Smooth muscle cell (in vitro differentiated cells): ENCODE results near the gene LETM1. TPM values are rescaled to one million over a fixed set of nuclear protein-coding genes. Genes with fewer than 3 reads are reported as not detected.

Experiments used
- DNase-seq: peaks from one replicate; lab custom pipeline; 2025; ENCODE audit not compliant: unreplicated experiment; lab: John Stamatoyannopoulos, UW
- H2AFZ ChIP-seq: fragments of 200-600 bp; sonication (generic); 2 replicates; pipeline ENCODE4 v1.6.0; 2016; ENCODE audit warnings: antibody characterized with exemption, low read depth, mild to moderate bottlenecking
- H3F3A ChIP-seq: fragments of 200-600 bp; sonication (generic); 2 replicates; pipeline ENCODE4 v1.6.0; 2017; ENCODE audit warnings: antibody characterized with exemption, low read depth
- H3K27ac ChIP-seq: fragments of 200-600 bp; sonication (generic); 2 replicates; pipeline ENCODE4 v1.5.1; 2016; ENCODE audit warnings: low read depth, mild to moderate bottlenecking
- H3K27me3 ChIP-seq: fragments of 200-600 bp; sonication (generic); 2 replicates; pipeline ENCODE4 v1.6.1; 2016; ENCODE audit warnings: low read depth, mild to moderate bottlenecking
- H3K36me3 ChIP-seq: fragments of 200-600 bp; sonication (generic); 2 replicates; pipeline ENCODE4 v1.5.1; 2016; ENCODE audit warnings: low read depth
- H3K4me1 ChIP-seq: fragments of 200-600 bp; sonication (generic); 2 replicates; pipeline ENCODE4 v1.5.1; 2016; ENCODE audit warnings: low read depth
- H3K4me2 ChIP-seq: fragments of 200-600 bp; sonication (generic); 2 replicates; pipeline ENCODE4 v1.6.0; 2016; ENCODE audit warnings: mild to moderate bottlenecking
- H3K4me3 ChIP-seq: fragments of 200-600 bp; sonication (generic); 2 replicates; pipeline ENCODE4 v1.5.1; 2016; ENCODE audit warnings: mild to moderate bottlenecking
- H3K79me2 ChIP-seq: fragments of 200-600 bp; sonication (generic); 2 replicates; pipeline ENCODE4 v1.6.0; 2016; ENCODE audit warnings: low read depth, mild to moderate bottlenecking
- H3K9ac ChIP-seq: fragments of 200-600 bp; sonication (generic); 2 replicates; pipeline ENCODE4 v1.6.0; 2016; ENCODE audit warnings: low read depth
- H3K9me3 ChIP-seq: fragments of 200-600 bp; sonication (generic); replicated peaks from 2 replicates; pipeline ENCODE4 v1.5.1; 2016; ENCODE audit warnings: low read depth
- H4K20me1 ChIP-seq: fragments of 200-600 bp; sonication (generic); 2 replicates; pipeline ENCODE4 v1.6.0; 2016; ENCODE audit warnings: low read depth
- CTCF ChIP-seq: fragments of 200-600 bp; sonication (generic); IDR thresholded peaks from 2 replicates; pipeline ENCODE4 v1.5.1; 2017; ENCODE audit warnings: borderline replicate concordance, mild to moderate bottlenecking, antibody characterized with exemption; ENCODE audit not compliant: insufficient read depth, poor library complexity, severe bottlenecking
- WGBS: methylation state at CpG from one replicate; pipeline ENCODE4 v1.1.7; 2016; ENCODE audit warnings: low lambda C conversion rate; 5-methylcytosine and 5-hydroxymethylcytosine counted together
- polyA plus RNA-seq: library from polyadenylated mRNA; unstranded; fragments of >200 nt; fragmentation: Nextera tagmentation; extraction: Ambion mirVana; gene quantifications from 2 replicates; pipeline ENCODE4 v1.2.1, GENCODE V29; 2016
- total RNA-seq: library from RNA; depleted of rRNA; stranded (reverse); fragments of >200 nt; gene quantifications from 2 replicates; pipeline ENCODE4 v1.2.3, GENCODE V29; 2014

The LETM1 gene
- total and polyA plus RNA-seq, 2 experiments from 2014 or later, result 15.3 to 17.1 TPM

- Histone ChIP-seq H3K27ac (no peak overlapping the region), H3K9me3 (no peaks in the 10 kb centered on the region), H3K27me3 (peaks cover 7% of the 10 kb centered on the region), H3K4me3 (peak overlapping the region; percentile 61), H3F3A (no peaks in the 10 kb centered on the region), H3K36me3 (no peaks in the 10 kb centered on the region), H3K9ac (no peak overlapping the region), H3K4me2 (peak overlapping the region; percentile 95), H3K4me1 (peaks cover 13% of the 10 kb centered on the region), H2AFZ (no peak overlapping the region), H3K79me2 (no peaks in the 10 kb centered on the region), H4K20me1 (peaks cover 27% of the 10 kb centered on the region)
- WGBS, result 0% methylated on average over 4 of the region's 44 CpGs
- no peak for DNase-seq
- no peak for TF ChIP-seq CTCF
These were observed 62.5 kb downstream of the LETM1 start for GRCh38 chr4:1793496-1793840.

- Histone ChIP-seq H3K4me1 (peaks cover 15% of the 10 kb centered on the region), H3K9me3 (no peaks in the 10 kb centered on the region), H3K36me3 (no peaks in the 10 kb centered on the region), H3K27ac (no peak within 1 kb of the TSS), H3K79me2 (no peaks in the 10 kb centered on the region), H3K27me3 (peaks cover 7% of the 10 kb centered on the region), H3F3A (no peaks in the 10 kb centered on the region), H3K9ac (no peak within 1 kb of the TSS), H4K20me1 (peaks cover 27% of the 10 kb centered on the region), H2AFZ (peak within 1 kb of the TSS; percentile 45), H3K4me2 (peak within 1 kb of the TSS; percentile 95), H3K4me3 (peak within 1 kb of the TSS; percentile 61)
- DNase-seq, result no peak
- no peak for TF ChIP-seq CTCF
- WGBS, result 3% methylated on average over 28 of the region's 95 CpGs
These were observed 63.0 kb downstream of the LETM1 start, which contains the start of gene FGFR3 for GRCh38 chr4:1792832-1793495. TSS of gene FGFR3 (plus strand) at chr4:1793293. CDS start at chr4:1793935, 642 bp downstream.

GRCh38 chr4:1792158-1792831 lies 63.7 kb downstream of the LETM1 start:
- 47% methylated on average over 27 of the region's 29 CpGs for WGBS
- Histone ChIP-seq H3K9me3 (no peaks in the 10 kb centered on the region), H3K79me2 (no peaks in the 10 kb centered on the region), H3K4me2 (peak overlapping the region; percentile 82), H3K27me3 (peaks cover 7% of the 10 kb centered on the region), H2AFZ (no peak overlapping the region), H3K36me3 (no peaks in the 10 kb centered on the region), H3K9ac (no peak overlapping the region), H3F3A (no peaks in the 10 kb centered on the region), H3K27ac (no peak overlapping the region), H3K4me3 (peak overlapping the region; percentile 30), H3K4me1 (peaks cover 17% of the 10 kb centered on the region), H4K20me1 (peaks cover 24% of the 10 kb centered on the region)
- no peak for TF ChIP-seq CTCF
- no peak for DNase-seq
